BJ (cell line): Measurements from ENCODE around the gene KIF25. TPM values are rescaled to one million over a fixed set of nuclear protein-coding genes. Genes with fewer than 3 reads are reported as not detected.

ENCODE experiments used
- CTCF ChIA-PET: fragments of 350-600 bp; formaldehyde crosslinking; extraction: SDS; loops from one replicate; lab custom pipeline; 2021; ENCODE audit warnings: antibody characterized with exemption, inconsistent platforms; lab: Yijun Ruan, JAX
- POLR2A ChIA-PET: fragments of 300-600 bp; sonication (Branson Sonifier 250); formaldehyde crosslinking; extraction: SDS; loops from one replicate; lab custom pipeline; 2021; ENCODE audit warnings: antibody characterized with exemption; lab: Charles Lee
- DNase-seq: peaks from one replicate; pipeline ENCODE4 v3.0.0-alpha.2; 2011; ENCODE audit warnings: low read depth
- H3K27me3 ChIP-seq: 2 replicates; pipeline ENCODE4 v1.6.0; 2011; ENCODE audit warnings: low read length; ENCODE audit not compliant: control insufficient read depth, insufficient read depth
- H3K36me3 ChIP-seq: 2 replicates; pipeline ENCODE4 v1.5.1; 2011; ENCODE audit warnings: low read length; ENCODE audit not compliant: control insufficient read depth, insufficient read depth
- H3K4me3 ChIP-seq: 2 replicates; pipeline ENCODE4 v1.5.1; 2011; ENCODE audit warnings: low read depth, mild to moderate bottlenecking, control low read depth, low read length
- polyA plus RNA-seq: library from polyadenylated mRNA; depleted of rRNA; stranded (reverse); fragments of >200 nt; gene quantifications from 2 replicates; pipeline ENCODE4 v1.2.3, GENCODE V29; 2011
- TF ChIP-seq, protein P1 (sequence below): IDR thresholded peaks from 2 replicates; pipeline ENCODE4 v1.5.1; 2011; ENCODE audit warnings: low read depth, mild to moderate bottlenecking, control low read depth, inconsistent platforms, low read length, moderate library complexity; ENCODE audit not compliant: insufficient read depth

KIF25 gene
- polyA plus RNA-seq, 1 experiment, result not detected

DNA sequence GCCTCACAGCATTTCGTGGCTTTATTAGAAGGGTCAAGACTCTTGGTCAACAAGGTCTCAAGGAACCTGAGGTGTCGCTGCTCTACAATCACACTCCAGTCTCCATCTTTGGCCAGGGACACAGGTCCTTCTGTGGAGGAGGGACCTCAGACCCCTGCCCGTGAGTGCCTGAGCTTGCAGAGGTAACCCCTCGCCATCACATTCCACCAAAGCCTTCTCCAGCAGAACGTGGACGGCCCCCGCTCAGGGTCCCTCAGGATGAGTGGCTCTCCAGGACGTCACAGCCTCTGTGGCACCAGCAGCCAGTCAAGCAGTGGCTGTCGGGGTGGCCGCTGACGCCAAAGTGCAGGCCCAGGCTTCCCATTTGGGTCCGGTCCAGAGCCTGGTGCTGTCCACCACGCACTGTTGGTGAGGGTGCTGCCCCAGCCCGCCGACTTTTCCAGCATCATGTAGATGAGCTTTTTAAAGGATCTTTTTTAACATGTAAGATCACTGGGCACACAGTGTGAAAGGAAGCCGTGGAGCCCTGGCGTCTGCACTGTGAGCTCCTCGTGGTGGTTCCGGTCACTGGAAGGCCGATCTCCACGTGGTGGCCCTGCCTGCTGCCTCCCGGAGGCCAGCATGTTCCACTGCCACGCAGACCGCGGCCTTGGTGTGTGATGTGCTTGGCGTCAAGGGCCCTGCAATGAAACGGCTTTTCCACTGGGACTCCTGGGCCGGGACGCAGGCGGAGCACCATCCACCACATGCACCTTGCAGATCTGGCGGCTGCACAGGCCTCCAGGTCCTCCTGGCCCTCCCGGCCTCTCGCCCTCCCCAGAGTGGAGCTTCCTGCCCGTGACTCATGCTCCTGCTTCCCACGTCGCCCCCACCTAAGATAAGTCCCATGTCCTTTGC lies 8.3 kb upstream of the KIF25 start:
- CTCF ChIA-PET, result interaction anchor here (0.6 kb wide), 1 partner anchor 19 kb away, joined by 4 read pairs; no protein-coding TSS in a partner anchor
- POLR2A ChIA-PET, result no interaction called here
- TF ChIP-seq, protein P1, sequence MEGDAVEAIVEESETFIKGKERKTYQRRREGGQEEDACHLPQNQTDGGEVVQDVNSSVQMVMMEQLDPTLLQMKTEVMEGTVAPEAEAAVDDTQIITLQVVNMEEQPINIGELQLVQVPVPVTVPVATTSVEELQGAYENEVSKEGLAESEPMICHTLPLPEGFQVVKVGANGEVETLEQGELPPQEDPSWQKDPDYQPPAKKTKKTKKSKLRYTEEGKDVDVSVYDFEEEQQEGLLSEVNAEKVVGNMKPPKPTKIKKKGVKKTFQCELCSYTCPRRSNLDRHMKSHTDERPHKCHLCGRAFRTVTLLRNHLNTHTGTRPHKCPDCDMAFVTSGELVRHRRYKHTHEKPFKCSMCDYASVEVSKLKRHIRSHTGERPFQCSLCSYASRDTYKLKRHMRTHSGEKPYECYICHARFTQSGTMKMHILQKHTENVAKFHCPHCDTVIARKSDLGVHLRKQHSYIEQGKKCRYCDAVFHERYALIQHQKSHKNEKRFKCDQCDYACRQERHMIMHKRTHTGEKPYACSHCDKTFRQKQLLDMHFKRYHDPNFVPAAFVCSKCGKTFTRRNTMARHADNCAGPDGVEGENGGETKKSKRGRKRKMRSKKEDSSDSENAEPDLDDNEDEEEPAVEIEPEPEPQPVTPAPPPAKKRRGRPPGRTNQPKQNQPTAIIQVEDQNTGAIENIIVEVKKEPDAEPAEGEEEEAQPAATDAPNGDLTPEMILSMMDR, result no peak
- no peak for DNase-seq
- H3K36me3 ChIP-seq, result no peaks in the 10 kb centered on the region
- no peaks in the 10 kb centered on the region for H3K27me3 ChIP-seq
- no peak overlapping the region for H3K4me3 ChIP-seq

DNA sequence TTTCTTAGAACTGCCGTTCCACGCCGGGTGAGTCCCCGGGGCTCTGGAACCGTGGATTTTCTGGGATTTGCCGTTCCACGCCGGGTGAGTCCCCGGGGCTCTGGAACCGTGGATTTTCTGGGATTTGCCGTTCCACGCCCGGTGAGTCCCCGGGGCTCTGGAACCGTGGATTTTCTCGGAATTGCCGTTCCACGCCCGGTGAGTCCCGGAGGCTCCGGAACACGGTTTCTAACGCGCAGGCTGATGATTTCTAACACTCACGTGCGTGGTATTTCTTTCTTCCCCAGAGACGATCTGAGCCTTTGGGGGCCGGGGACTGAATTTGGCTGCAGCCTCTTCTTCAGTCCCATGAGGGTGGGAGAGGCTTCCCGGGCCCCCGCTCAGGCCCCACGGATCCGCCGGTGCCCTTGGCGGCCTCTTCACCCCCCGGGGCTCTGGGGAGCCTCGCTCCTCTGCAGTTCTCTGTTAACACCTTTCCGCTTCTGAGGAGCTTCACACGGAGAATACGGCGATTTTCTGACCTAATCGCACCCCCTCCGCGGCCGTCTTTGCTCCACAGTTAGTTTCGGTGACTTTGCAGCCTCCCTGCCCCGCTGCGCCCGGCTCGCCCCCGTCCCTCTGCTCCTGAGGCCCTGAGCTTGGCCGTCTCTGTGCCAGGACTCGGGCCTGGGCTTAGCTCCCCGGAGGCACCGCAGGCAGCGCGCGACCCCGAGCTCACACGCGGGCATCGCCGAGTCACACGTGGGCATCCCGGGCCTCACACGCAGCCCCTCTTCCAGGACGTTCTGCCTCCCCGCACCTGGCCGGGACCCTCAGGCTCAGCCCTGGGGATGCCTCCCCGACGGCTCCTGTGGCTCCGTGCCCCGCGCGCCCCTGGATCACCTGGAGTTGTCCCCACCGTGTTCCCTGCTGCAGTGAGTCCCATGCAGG lies 7.2 kb upstream of the KIF25 start:
- no peak overlapping the region for H3K4me3 ChIP-seq
- TF ChIP-seq, protein P1, result no peak
- ChIA-PET POLR2A (no interaction called here), CTCF (no interaction called here)
- H3K36me3 ChIP-seq, result no peaks in the 10 kb centered on the region
- no peak for DNase-seq
- no peaks in the 10 kb centered on the region for H3K27me3 ChIP-seq

DNA sequence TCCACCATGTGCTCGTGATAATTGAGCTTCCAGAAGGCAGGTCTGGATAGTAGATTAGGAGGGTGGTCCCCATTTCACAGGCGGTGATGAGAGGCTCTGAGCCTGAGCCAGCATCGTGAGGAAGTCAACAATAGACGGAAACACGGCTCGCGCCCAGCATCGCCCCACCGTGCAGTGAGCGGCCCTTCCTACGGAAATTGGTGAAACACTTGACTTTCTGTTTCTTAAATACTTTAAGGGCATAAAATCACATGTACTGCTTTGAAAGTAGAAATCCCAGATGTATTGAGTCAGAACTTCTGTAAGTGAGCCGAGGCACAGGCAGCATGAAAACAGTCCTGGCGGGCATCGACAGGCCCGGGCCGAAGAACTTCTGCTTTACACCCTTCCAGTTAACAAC lies 4.3 kb upstream of the KIF25 start:
- TF ChIP-seq, protein P1, result no peak
- Histone ChIP-seq H3K36me3 (no peaks in the 10 kb centered on the region), H3K27me3 (0 out of 2 replicates have a peak, but pooled peaks cover under 1% of the 10 kb centered on the region), H3K4me3 (no peak overlapping the region)
- POLR2A ChIA-PET, result no interaction called here
- CTCF ChIA-PET, result no interaction called here
- no peak for DNase-seq

DNA sequence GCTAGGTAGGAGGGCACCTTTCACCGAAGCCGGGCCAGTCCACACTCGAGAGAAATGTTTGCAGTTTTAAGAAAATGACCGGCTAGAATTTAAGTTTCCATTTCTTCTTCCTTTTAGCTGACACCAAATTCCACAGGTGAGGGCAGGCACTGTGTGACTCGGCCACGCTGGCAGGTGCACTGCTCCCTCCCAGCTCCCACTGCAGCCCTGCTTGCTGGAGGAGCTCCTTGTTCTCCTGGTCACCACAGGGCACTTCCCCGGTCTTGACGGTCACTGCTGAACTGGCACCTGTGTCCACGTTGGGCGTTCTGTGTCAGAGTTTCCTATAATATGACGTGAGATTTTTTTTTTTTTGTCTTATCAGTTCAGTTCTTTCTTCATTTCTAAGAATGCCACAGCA lies 3.6 kb upstream of the KIF25 start:
- Histone ChIP-seq H3K4me3 (no peak overlapping the region), H3K36me3 (no peaks in the 10 kb centered on the region), H3K27me3 (0 out of 2 replicates have a peak, but pooled peaks cover 1% of the 10 kb centered on the region)
- POLR2A ChIA-PET, result no interaction called here
- TF ChIP-seq, protein P1, result no peak
- CTCF ChIA-PET, result no interaction called here
- no peak for DNase-seq

DNA sequence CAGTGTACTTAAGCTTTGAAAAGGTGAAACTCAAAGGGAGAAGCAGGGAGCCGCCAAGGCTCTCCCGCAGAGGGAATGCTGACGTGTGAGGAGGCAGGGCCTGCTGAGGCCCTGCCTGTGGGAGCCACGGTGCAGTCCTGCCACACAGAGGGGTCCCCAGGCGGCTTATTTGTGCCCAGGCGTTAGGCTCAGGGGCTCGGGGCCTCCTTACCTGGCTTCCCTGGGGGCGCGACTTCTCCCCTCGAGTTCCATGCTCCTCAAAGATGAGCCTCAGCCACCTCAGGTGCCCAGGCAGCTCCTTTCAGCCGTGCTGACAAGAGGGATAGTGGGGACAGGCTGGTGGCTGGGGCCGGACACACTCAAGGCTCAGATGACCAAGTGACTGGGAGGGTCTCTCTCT lies 2.2 kb upstream of the KIF25 start:
- POLR2A ChIA-PET, result no interaction called here
- CTCF ChIA-PET, result interaction anchor here (0.6 kb wide), 1 partner anchor 158 kb away, joined by 3 read pairs; no protein-coding TSS in a partner anchor
- TF ChIP-seq, protein P1, result no peak
- Histone ChIP-seq H3K27me3 (0 out of 2 replicates have a peak, but pooled peaks cover 1% of the 10 kb centered on the region), H3K4me3 (no peak overlapping the region), H3K36me3 (no peaks in the 10 kb centered on the region)
- DNase-seq, result no peak
